ENCODE results near the gene TMEM94.
"Not testable (repeated sequence)": the region's sequence is repeated elsewhere in the genome, so short reads cannot be mapped to it uniquely, and the experiment has no call there.

The TMEM94 gene

DNA sequence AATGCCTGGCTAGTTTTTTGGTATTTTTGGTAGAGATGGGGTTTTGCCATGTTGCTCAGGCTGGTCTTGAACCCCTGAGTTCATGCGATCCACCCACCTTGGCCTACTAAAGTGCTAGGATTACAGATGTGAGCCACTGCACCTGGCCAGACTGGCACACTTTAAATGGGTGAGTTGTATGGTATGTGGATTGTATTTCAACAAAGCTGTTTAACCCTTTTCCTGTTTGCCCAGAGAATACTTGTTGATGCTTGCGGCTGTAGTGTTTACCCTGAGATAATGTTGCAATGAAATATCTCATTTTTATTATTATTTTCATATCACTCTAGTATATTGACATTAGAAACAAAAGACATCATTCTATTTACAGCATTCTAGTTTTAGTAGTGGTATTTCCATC is 17.1 kb upstream of the TMEM94 start:
- TF ChIP-seq, protein P1, sequence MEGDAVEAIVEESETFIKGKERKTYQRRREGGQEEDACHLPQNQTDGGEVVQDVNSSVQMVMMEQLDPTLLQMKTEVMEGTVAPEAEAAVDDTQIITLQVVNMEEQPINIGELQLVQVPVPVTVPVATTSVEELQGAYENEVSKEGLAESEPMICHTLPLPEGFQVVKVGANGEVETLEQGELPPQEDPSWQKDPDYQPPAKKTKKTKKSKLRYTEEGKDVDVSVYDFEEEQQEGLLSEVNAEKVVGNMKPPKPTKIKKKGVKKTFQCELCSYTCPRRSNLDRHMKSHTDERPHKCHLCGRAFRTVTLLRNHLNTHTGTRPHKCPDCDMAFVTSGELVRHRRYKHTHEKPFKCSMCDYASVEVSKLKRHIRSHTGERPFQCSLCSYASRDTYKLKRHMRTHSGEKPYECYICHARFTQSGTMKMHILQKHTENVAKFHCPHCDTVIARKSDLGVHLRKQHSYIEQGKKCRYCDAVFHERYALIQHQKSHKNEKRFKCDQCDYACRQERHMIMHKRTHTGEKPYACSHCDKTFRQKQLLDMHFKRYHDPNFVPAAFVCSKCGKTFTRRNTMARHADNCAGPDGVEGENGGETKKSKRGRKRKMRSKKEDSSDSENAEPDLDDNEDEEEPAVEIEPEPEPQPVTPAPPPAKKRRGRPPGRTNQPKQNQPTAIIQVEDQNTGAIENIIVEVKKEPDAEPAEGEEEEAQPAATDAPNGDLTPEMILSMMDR (IDR thresholded peaks at IDR 0.05; ENCODE audit: low read depth, low read length, missing control alignments) = no peak
- no peak for DNase-seq (ENCODE audit: low read depth)
- no peak overlapping the region for H3K4me3 ChIP-seq (ENCODE audit: low read depth, low read length)

DNA sequence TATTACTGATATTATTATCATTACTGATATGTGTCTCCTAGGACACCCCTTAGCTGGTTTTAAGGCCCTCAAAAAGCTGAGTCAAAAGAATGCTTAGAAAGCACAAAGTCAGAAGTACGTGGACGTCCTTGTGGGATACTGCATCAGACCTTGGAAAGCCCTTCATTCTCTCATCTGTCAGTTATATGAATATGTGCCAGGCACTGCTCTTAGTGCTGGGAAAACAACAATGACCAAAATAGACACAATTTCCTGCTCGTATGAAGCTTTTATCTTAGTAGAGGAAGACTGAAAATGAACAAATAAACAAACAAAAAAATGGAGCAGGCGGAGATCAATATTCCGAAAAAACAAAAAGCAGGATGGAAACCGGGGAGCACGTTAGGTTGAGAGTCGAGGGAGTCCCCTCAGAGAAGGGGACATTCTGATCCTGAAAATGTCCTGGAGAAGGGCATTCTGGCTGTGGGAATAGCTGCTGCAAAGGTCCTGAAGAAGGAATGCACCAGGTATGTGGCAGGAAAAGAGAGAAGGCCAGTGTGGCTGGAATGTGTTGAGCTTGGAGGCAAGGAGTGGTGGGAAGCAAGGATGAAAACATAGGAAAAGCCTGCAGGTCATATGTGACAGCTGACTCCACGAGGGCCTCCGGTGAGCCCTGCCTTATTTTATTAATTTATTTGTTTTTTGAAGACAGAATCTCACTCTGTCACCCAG is 15.5 kb upstream of the TMEM94 start:
- TF ChIP-seq, protein P1 (IDR thresholded peaks at IDR 0.05; ENCODE audit: low read depth, low read length, missing control alignments) = no peak
- DNase-seq (ENCODE audit: low read depth) = no peak
- H3K4me3 ChIP-seq (ENCODE audit: low read depth, low read length) = no peak overlapping the region

DNA sequence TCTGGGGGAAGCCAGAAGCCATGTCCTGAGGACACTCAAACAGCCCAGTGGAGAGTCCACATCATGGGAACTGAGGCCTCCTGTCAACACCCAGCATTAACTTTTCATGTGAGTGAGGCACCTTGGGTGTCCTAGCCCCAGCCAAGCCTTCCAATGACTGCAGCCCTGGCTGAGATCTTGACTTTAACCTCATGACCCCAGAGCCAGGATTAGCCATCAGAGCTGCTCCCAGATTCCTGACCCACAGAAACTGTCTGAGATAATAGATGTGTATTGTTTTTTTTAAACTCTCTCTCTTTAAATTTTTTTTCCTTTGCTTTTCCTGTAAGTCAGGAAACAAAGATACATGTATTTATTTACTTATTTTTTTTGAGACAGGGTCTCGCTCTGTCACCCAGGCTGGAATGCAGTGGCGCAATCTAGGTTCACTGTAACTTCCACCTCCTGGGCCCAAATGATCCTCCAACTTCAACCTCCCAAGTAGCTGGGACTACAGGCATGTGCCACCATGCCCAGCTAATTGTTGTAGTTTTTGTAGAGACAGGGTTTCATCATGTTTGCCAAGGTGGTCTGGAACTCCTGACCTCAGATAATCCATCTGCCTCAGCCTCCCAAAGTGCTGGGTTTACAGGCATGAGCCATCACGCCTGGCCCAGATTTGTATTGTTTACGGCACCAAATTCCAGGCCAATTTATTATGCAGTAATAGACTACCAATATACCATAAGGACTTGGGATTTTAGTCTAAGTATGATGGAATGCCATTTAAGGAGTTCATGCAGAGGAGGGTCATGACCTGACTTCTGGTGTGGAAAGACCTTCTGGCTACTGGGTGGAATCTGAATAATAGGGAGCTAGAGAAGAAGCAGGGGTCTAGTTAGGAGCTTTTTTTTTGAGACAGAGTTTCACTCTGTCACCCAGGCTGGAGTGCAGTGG is 14.0 kb upstream of the TMEM94 start:
- no peak overlapping the region for H3K4me3 ChIP-seq (ENCODE audit: low read depth, low read length)
- no peak for DNase-seq (ENCODE audit: low read depth)
- TF ChIP-seq, protein P1 (IDR thresholded peaks at IDR 0.05; ENCODE audit: low read depth, low read length, missing control alignments) = no peak

DNA sequence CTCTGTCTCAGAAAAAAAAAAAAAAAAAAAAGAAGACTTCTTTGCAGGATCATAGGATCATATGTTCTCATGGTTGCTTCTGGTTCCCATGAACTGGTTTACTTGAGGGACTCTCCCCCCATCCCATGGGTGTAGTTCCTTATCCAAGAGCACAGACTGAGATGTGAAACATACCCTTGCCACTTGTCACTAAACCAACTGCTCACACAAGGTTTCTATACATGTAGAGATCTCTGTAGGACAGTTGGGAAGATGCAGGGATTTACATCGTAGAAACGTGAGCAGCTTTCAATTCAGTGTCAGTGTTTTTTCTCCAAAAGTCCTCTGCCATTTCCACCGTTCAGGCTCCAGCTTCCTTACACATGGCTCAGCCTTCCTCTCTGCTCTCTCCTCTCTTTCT is 11.1 kb upstream of the TMEM94 start:
- no peak for DNase-seq (ENCODE audit: low read depth)
- TF ChIP-seq, protein P1 (IDR thresholded peaks at IDR 0.05; ENCODE audit: low read depth, low read length, missing control alignments) = no peak
- H3K4me3 ChIP-seq (ENCODE audit: low read depth, low read length) = no peak overlapping the region

DNA sequence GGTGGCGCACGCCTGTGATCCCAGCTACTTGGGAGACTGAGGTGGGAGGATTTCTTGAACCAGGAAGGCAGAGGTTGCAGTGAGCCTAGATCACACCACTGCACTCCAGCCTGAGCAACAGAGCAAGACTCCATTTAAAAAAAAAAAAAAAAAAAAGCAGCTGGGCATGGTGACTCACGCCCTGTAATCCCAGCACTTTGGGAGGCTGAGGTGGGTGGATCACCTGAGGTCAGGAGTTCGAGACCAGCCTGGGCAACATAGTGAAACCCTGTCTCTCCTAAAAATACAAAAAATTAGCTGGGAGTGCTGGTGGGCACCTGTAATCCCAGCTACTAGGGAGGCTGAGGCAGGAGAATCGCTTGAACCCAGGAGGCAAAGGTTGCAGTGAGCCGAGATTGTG is 10.5 kb upstream of the TMEM94 start:
- not testable (repeated sequence) for H3K4me3 ChIP-seq (ENCODE audit: low read depth, low read length); DNase-seq (ENCODE audit: low read depth)

DNA sequence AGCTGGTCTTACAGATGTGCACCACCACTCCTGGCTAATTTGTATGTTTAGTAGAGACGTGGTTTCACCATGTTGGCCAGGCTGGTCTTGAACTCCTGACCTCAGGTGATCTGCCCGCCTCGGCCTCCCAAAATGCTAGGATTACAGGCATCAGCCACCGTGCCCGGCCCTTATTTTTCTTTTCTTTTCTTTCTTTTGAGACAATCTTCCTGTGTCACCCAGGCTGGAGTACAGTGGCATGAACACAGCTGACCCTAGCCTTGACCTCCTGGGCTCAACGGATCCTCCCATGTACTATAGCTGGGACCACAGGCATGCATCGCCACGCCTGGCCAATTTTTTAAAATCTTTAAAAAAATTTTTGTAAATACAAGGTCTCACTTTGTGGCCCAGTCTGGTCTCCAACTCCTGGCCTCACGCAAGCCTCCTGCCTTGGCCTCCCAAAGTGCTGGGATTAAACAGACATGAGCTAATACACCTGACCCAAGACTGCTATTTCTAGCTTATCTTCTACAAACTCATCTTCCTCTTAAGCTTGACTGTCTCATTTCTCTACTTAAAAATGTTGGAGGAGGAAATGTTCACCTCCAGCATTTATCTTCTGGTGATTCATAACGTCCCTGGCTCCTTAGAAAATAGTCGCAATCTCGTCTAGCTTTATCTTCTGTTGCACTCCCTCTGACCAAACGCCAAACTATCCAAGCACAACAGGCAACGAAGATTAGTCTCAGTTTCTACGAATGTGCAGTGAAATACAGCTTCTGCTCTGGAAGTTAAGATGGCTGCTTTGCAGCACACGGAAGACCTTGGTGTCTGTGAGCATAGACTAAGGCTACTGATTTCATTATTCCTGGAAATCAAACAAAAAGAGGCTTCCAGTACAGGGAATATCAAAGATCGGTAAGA is 8.2 kb upstream of the TMEM94 start:
- no peak for DNase-seq (ENCODE audit: low read depth)
- H3K4me3 ChIP-seq (ENCODE audit: low read depth, low read length) = no peak overlapping the region
- TF ChIP-seq, protein P1 (IDR thresholded peaks at IDR 0.05; ENCODE audit: low read depth, low read length, missing control alignments) = no peak

DNA sequence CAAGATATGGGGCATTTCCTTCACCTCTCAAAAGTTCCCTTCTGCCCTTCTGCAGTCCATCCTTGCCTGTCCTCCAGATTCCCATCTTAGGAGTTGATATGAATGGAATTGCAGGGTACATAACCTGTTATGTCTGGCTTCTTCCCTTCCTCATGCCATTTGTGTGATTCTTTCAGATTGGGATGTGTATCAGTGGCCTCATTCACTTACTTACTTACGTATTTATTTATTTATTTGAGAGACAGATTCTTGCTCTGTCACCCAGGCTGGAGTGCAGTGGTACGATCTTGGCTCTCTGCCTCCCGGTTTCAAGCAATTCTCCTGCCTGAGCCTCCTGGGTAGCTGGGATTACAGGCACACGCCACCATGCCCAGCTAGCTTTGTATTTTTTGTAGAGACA is 6.2 kb upstream of the TMEM94 start:
- TF ChIP-seq, protein P1 (IDR thresholded peaks at IDR 0.05; ENCODE audit: low read depth, low read length, missing control alignments) = no peak
- H3K4me3 ChIP-seq (ENCODE audit: low read depth, low read length) = no peak overlapping the region
- no peak for DNase-seq (ENCODE audit: low read depth)
